ENCODE data around the gene CASP3.
A peak's percentile ranks its signal among the peaks of the same experiment; 100 is the strongest.

Gene CASP3

GRCh38 chr4:184649026-184649970, at the start of gene CASP3, which contains the start of gene PRIMPOL:
Gene CASP3 (minus strand): TSS chr4:184649447. CDS start chr4:184638453, 10,994 bp downstream.
Gene PRIMPOL (plus strand): TSS chr4:184649738. CDS start chr4:184657141, 7,403 bp downstream.
- DNase-seq = peak; percentile 97

- DNase-seq = no peak
These were observed 48.7 kb upstream of the CASP3 start for GRCh38 chr4:184697956-184698355.

- no peak for DNase-seq
These were observed 46.1 kb upstream of the CASP3 start for GRCh38 chr4:184695178-184695896.

GRCh38 chr4:184694412-184694956, 45.2 kb upstream of the CASP3 start:
- no peak for DNase-seq

- DNase-seq = peak; percentile 24
These were observed 43.8 kb upstream of the CASP3 start for GRCh38 chr4:184693056-184693455.

GRCh38 chr4:184689681-184690080, 40.4 kb upstream of the CASP3 start:
- DNase-seq = no peak

- DNase-seq = peak; percentile 87
These were observed 39.2 kb upstream of the CASP3 start for GRCh38 chr4:184688447-184688846.

- DNase-seq = no peak
These were observed 38.8 kb upstream of the CASP3 start for GRCh38 chr4:184688005-184688404.

- peak; percentile 6 for DNase-seq
These were observed 35.4 kb upstream of the CASP3 start for GRCh38 chr4:184684491-184685189.

GRCh38 chr4:184681916-184682315, 32.7 kb upstream of the CASP3 start:
- no peak for DNase-seq

GRCh38 chr4:184680698-184681097, 31.5 kb upstream of the CASP3 start:
- no peak for DNase-seq

- no peak for DNase-seq
These were observed 26.7 kb upstream of the CASP3 start for GRCh38 chr4:184675821-184676492.

- no peak for DNase-seq
These were observed 25.8 kb upstream of the CASP3 start for GRCh38 chr4:184675018-184675417.

GRCh38 chr4:184674011-184674410, 24.8 kb upstream of the CASP3 start:
- no peak for DNase-seq

GRCh38 chr4:184672741-184673140, 23.5 kb upstream of the CASP3 start:
- DNase-seq = no peak

- no peak for DNase-seq
These were observed 21.9 kb upstream of the CASP3 start for GRCh38 chr4:184671101-184671500.

GRCh38 chr4:184669251-184669650, 20.0 kb upstream of the CASP3 start:
- DNase-seq = no peak

GRCh38 chr4:184668511-184669114, 19.4 kb upstream of the CASP3 start:
- DNase-seq = no peak

- no peak for DNase-seq
These were observed 18.8 kb upstream of the CASP3 start for GRCh38 chr4:184668096-184668495.

- DNase-seq = no peak
These were observed 17.4 kb upstream of the CASP3 start for GRCh38 chr4:184666670-184667069.

GRCh38 chr4:184664445-184665210, 15.4 kb upstream of the CASP3 start:
- no peak for DNase-seq
